Cerebellar nuclear complex (tissue), 1 donor: ENCODE data around the gene PABPN1L.

Experiments
- DNase-seq, 2 experiments: peaks; one replicate each; lab custom pipeline; 2025; lab: John Stamatoyannopoulos, UW

Gene PABPN1L

DNA sequence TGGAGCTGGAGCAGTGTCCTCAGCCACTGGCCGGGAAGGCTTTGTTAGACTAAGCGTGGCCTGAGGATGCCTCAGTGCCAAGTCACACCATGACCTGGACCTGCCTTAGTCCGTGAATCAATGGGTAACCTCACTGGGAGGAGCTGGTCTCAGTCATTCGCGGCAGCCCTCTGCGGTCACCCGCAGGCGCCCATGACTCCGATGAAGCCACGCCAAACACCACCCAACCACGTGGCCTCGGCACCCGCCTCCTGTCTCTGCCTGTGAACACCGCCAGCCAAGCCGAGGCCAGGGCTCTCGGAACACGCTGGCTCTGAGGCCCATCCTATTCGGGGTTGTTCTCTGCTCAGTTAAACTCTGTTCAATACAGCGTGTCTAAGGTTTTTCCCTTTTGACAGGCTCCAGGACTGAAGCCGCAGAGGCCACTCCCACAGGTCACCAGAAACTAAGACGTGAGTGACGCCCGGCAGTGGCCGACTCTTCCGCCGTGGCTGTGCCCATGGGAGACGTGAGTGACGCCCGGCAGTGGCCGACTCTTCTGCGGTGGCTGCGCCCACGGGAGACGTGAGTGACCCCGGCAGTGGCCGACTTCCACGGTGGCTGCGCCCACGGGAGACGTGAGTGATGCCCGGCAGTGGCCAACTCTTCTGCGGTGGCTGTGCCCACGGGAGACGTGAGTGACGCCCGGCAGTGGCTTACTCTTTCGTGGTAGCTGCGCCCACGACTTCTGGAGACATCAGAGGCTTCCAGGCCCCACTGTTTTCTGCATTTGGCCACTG is 16.8 kb upstream of the PABPN1L start:
- DNase-seq = no peak

- DNase-seq = no peak
Observed at GRCh38 chr16:88882358-88883030, 16.0 kb upstream of the PABPN1L start.

- DNase-seq = no peak
Observed at GRCh38 chr16:88881675-88882357, 15.4 kb upstream of the PABPN1L start.

GRCh38 chr16:88881007-88881615 is 14.7 kb upstream of the PABPN1L start:
- no peak for DNase-seq

DNA sequence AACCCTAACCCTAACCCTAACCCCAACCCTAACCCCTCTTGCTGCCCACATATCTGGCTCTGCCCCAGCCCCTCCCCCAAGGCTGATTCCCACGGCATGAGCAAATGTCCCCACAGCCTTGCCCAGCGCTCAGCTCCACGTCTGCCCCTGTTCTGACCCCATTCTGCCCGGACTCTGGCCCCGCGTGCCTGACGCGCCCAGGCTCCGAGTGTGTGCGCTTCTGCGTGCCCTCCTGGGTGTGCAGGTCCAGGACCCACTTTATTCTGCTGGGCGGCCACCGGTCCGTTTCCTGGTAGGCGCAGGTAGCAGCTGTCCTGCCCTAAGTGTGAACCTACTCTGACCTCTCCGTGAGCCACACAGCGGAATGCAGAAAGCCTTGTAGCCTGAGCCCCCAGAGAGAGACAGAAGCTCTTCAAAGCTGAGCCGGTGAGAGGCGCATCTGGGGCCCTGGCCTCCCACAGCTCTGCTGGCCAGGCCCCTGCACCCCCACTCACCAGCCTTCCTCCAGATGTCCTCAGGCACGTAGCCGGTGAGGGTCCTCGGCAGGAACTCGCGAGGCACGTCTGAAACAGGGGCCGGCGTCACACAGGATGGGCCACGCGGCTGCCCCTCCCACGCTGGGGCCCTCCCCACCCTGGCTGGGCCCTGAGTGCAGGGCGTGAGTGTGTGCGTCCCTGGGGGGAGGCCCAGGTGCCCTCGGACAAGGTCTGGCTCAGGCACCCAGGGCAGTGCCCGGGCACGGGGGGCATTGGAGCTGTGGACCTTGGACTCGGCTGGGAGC is 14.0 kb upstream of the PABPN1L start:
- no peak for DNase-seq

DNA sequence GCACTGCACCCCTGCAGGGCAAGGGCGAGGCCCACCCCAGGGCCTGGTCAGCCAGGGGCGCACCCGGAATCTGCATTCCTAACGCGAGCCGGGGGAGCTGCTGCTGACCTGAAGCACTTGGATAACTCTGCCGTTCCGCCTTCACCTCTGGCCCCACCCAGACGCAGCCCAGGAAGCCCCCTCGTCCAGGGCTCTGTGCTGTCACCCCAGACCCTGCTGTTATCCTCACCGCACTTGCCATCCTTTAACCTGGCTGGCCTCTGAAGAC is 13.3 kb upstream of the PABPN1L start:
- DNase-seq = no peak

GRCh38 chr16:88878967-88879787 is 12.7 kb upstream of the PABPN1L start:
- DNase-seq = no peak

DNA sequence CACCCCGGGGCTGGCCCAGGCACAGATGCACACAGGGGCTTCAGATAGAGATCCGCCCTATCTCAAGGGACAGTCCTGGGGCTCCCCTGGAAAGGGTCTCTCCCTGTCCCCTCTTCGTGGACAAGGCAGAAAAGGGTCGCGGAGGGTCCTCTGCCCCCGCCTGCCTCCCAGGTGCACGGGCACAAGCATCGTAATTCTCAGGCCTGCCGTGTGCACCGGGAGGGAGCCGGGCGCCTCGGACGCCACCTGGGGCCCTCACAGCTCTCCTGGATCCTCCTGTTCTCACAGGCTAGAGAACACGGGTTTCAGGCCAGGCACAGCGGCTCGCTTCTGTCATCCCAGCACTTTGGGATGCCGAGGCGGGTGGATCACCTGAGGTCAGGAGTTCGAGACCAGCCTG is 11.9 kb upstream of the PABPN1L start:
- DNase-seq = no peak

GRCh38 chr16:88877564-88878289 is 11.3 kb upstream of the PABPN1L start:
- DNase-seq = no peak

- no peak for DNase-seq
Observed at GRCh38 chr16:88876942-88877526, 10.6 kb upstream of the PABPN1L start.

GRCh38 chr16:88875703-88876234 is 9.3 kb upstream of the PABPN1L start:
- no peak for DNase-seq

GRCh38 chr16:88874938-88875599 is 8.6 kb upstream of the PABPN1L start:
- DNase-seq = no peak

DNA sequence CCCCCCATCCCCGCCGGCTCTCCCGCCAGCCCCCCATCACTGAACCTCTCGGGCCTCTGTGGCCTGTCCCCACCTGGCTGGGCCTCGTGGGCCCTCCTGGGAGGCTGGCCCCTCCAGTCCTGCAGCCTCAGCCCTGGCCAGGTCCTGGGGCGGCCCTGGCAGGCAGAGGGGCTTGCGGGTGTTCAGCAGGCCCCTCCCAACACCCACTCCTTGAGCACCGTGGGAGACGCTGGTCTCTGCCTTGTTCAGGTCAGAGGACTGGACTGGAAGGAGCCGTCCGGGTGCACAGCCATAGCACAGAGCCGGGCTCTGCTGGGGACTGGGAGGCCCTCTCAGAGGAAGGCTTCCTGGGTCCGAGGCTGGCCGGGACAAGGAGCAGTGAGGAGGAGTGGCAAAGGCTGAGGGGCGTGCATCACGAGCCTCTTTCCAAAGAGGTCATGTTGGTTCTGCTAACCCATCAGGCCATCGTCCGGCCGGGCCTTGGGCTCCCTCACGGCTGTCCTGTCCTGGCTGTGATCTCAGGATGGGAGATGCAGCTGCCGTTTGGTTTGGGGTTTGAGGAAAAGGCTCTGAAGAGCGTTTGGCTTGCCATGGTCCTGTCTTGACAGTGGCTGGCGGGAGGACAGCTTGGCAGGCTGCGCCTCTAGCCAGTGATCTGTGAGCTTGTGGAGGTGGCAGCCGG is 6.3 kb upstream of the PABPN1L start:
- DNase-seq = no peak

- DNase-seq = no peak
Observed at GRCh38 chr16:88871730-88872416, 5.4 kb upstream of the PABPN1L start.

GRCh38 chr16:88871349-88871702 is 4.9 kb upstream of the PABPN1L start:
- no peak for DNase-seq

GRCh38 chr16:88870608-88871348 is 4.3 kb upstream of the PABPN1L start:
- DNase-seq = no peak

DNA sequence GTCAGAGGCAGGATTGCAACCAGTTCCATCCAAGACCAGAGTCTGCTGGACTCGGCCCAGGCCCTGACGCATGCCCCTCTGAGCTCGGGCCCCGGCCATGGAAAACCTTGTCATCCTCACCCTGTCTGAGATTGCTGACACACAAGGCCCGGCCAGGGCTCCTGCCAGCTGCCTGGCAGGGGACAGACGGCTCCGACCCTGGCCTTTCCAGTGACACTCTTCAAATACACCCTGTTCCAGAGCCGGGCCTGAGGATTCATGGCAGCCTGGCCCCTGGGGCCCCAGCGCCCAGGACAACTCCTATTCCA is 3.2 kb upstream of the PABPN1L start:
- no peak for DNase-seq
